Measurements from ENCODE around the gene LRIT3.
"Not testable (repeated sequence)": the region's sequence is repeated elsewhere in the genome, so short reads cannot be mapped to it uniquely, and the experiment has no call there.

The LRIT3 gene

GRCh38 chr4:109850601-109851000 lies 2.7 kb downstream of the LRIT3 start:
- no peak for DNase-seq (ENCODE audit: low spot score)

GRCh38 chr4:109859426-109860300 lies 11.8 kb downstream of the LRIT3 start:
- not testable (repeated sequence) for DNase-seq (ENCODE audit: low spot score)

GRCh38 chr4:109861271-109861670 lies 13.4 kb downstream of the LRIT3 start:
- DNase-seq (ENCODE audit: low spot score): no peak

GRCh38 chr4:109861916-109862511 lies 14.1 kb downstream of the LRIT3 start:
- DNase-seq (ENCODE audit: low spot score): no peak

GRCh38 chr4:109864134-109864533 lies 16.2 kb downstream of the LRIT3 start:
- DNase-seq (ENCODE audit: low spot score): no peak

- DNase-seq (ENCODE audit: low spot score): no peak
Observed at GRCh38 chr4:109870061-109870460, 22.2 kb downstream of the LRIT3 start.

GRCh38 chr4:109872065-109872464 lies 24.2 kb downstream of the LRIT3 start:
- no peak for DNase-seq (ENCODE audit: low spot score)

- no peak for DNase-seq (ENCODE audit: low spot score)
Observed at GRCh38 chr4:109872950-109873656, 25.2 kb downstream of the LRIT3 start.

GRCh38 chr4:109873791-109874514 lies 26.0 kb downstream of the LRIT3 start:
- DNase-seq (ENCODE audit: low spot score): no peak

- no peak for DNase-seq (ENCODE audit: low spot score)
Observed at GRCh38 chr4:109875106-109875505, 27.2 kb downstream of the LRIT3 start.

GRCh38 chr4:109875553-109875952 lies 27.6 kb downstream of the LRIT3 start:
- DNase-seq (ENCODE audit: low spot score): not testable (repeated sequence)

- DNase-seq (ENCODE audit: low spot score): no peak
Observed at GRCh38 chr4:109876634-109877265, 28.8 kb downstream of the LRIT3 start.

- no peak for DNase-seq (ENCODE audit: low spot score)
Observed at GRCh38 chr4:109877400-109877799, 29.5 kb downstream of the LRIT3 start.

GRCh38 chr4:109878355-109878754 lies 30.4 kb downstream of the LRIT3 start:
- no peak for DNase-seq (ENCODE audit: low spot score)

GRCh38 chr4:109879081-109879480 lies 31.2 kb downstream of the LRIT3 start:
- no peak for DNase-seq (ENCODE audit: low spot score)

- DNase-seq (ENCODE audit: low spot score): no peak
Observed at GRCh38 chr4:109879636-109880314, 31.9 kb downstream of the LRIT3 start.

- no peak for DNase-seq (ENCODE audit: low spot score)
Observed at GRCh38 chr4:109886303-109886702, 38.4 kb downstream of the LRIT3 start.

- no peak for DNase-seq (ENCODE audit: low spot score)
Observed at GRCh38 chr4:109887071-109887470, 39.2 kb downstream of the LRIT3 start.

- no peak for DNase-seq (ENCODE audit: low spot score)
Observed at GRCh38 chr4:109890076-109890475, 42.2 kb downstream of the LRIT3 start.

- DNase-seq (ENCODE audit: low spot score): no peak
Observed at GRCh38 chr4:109902559-109903251, 54.8 kb downstream of the LRIT3 start.
